ENCODE measurements around the gene GAB2. TPM values are rescaled to one million over a fixed set of nuclear protein-coding genes. Genes with fewer than 3 reads are reported as not detected.
"Not testable (repeated sequence)": the region's sequence is repeated elsewhere in the genome, so short reads cannot be mapped to it uniquely, and the experiment has no call there.

GAB2 gene
- total RNA-seq, 3 donors from 2014 or later, result 1.9 to 3.2 (median 3.2) TPM

- peak; percentile 73 to 88 for ATAC-seq
- no peaks in the 10 kb centered on the region for H3K27me3 Mint-ChIP-seq (ENCODE audit: low read depth)
- H3K9me3 Mint-ChIP-seq, result no peaks in the 10 kb centered on the region
- no peak overlapping the region for H3K4me3 Mint-ChIP-seq
- no peaks in the 10 kb centered on the region for H3K36me3 Mint-ChIP-seq (ENCODE audit: insufficient read depth)
- no peak for DNase-seq
- H3K4me1 Mint-ChIP-seq (ENCODE audit: low read depth), result no peaks in the 10 kb centered on the region
Measured at GRCh38 chr11:78298291-78298771, 119.3 kb downstream of the GAB2 start.

DNA sequence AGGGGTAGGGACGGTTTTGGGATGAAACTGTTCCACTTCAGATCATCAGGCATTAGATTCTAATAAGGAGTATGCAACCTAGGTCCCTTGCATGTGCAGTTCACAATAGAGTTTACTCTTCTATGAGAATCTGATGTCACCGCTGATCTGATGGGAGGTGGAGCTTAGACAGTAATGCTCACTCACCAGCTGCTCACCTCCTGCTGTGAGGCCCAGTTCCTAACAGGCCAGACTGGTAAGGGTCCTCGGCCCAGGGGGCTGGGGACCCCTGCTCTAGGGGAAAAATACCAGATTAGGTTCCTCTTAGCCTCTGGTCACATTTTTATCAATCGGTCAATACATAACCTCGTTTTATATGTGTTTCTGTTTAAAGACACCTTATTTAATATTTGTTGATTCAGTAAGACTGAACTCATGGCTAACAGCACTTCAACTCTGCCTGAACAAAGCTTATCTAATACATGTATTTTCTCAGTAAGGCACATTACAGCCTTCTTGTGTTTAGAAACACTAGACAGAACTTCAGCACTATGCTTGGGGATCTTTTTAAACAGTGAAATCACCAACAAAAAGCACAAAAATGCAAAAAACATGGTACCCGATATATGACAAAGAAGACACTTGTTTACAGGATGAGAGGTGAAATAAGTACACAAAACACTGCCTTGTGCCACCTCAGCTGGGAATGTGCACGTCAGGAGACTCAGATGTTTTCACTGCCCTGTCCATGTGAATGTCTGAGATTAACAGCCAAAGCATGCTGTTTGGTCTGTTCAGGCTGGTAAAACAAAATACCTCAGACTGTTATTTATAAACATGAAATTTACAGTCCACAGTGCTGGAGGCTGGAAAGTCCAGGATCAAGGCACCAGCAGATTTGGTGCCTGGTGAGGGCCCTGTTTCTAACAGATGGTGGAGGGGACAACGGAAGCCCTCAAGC is 121.4 kb downstream of the GAB2 start:
- no peaks in the 10 kb centered on the region for H3K36me3 Mint-ChIP-seq (ENCODE audit: insufficient read depth)
- no peaks in the 10 kb centered on the region for H3K9me3 Mint-ChIP-seq
- H3K4me1 Mint-ChIP-seq (ENCODE audit: low read depth), result peaks cover 11% of the 10 kb centered on the region
- ATAC-seq, result no peak
- no peak for DNase-seq
- H3K4me3 Mint-ChIP-seq, result no peak overlapping the region
- H3K27me3 Mint-ChIP-seq (ENCODE audit: low read depth), result no peaks in the 10 kb centered on the region

- Mint-ChIP-seq H3K9me3 (no peaks in the 10 kb centered on the region), H3K36me3 (ENCODE audit: insufficient read depth) (peaks cover 2% of the 10 kb centered on the region), H3K4me1 (ENCODE audit: low read depth) (peaks cover 18% of the 10 kb centered on the region), H3K4me3 (no peak overlapping the region), H3K27me3 (ENCODE audit: low read depth) (no peaks in the 10 kb centered on the region)
- DNase-seq (no peak), ATAC-seq (no peak)
Measured at GRCh38 chr11:78295347-78295746, 122.3 kb downstream of the GAB2 start.

GRCh38 chr11:78294100-78294499 is 123.5 kb downstream of the GAB2 start:
- not testable (repeated sequence) for H3K4me3 Mint-ChIP-seq; H3K9me3 Mint-ChIP-seq; H3K27me3 Mint-ChIP-seq (ENCODE audit: low read depth); ATAC-seq; H3K36me3 Mint-ChIP-seq (ENCODE audit: insufficient read depth); DNase-seq
- peaks cover 28% of the 10 kb centered on the region for H3K4me1 Mint-ChIP-seq (ENCODE audit: low read depth)

GRCh38 chr11:78293536-78293935 is 124.1 kb downstream of the GAB2 start:
- ATAC-seq, result no peak
- no peak for DNase-seq
- H3K36me3 Mint-ChIP-seq (ENCODE audit: insufficient read depth), result peaks cover 2% of the 10 kb centered on the region
- H3K27me3 Mint-ChIP-seq (ENCODE audit: low read depth), result no peaks in the 10 kb centered on the region
- H3K9me3 Mint-ChIP-seq, result peaks cover 4% of the 10 kb centered on the region
- H3K4me3 Mint-ChIP-seq, result no peak overlapping the region
- peaks cover 28% of the 10 kb centered on the region for H3K4me1 Mint-ChIP-seq (ENCODE audit: low read depth)

GRCh38 chr11:78292109-78292803 is 125.4 kb downstream of the GAB2 start:
- DNase-seq (no peak), ATAC-seq (peak; percentile 62 to 74)
- Mint-ChIP-seq H3K27me3 (ENCODE audit: low read depth) (no peaks in the 10 kb centered on the region), H3K9me3 (peaks cover 4% of the 10 kb centered on the region), H3K4me1 (ENCODE audit: low read depth) (peaks cover 28% of the 10 kb centered on the region), H3K4me3 (no peak overlapping the region), H3K36me3 (ENCODE audit: insufficient read depth) (peaks cover 2% of the 10 kb centered on the region)

DNA sequence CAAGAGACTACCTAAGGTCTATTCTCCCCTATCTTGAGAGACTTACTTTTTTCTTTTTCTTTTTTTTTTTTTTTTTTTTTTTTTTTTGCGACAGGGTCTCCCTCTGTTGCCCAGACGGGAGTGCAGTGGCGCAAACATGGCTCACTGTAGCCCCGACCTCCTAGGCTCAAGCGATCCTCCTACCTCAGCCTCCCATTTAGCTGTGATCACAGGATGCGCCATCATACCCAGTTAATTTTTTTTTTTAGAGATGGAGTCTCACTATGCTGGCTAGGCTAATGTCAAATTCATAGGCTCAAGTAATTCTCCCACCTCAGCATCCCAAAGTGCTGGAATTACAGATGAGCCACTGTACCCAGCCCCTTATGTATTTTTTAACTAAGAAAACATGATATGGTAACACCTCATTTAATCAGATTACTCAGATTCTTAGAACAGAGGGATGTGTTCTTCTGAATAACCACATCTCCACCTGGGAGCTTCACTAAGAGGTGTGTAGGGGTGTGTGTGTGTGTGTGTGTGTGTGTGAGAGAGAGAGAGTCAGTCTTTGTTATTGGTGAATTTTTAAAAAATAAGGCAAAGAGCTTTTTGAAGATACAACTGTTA is 126.0 kb downstream of the GAB2 start:
- Mint-ChIP-seq H3K4me1 (ENCODE audit: low read depth) (peaks cover 28% of the 10 kb centered on the region), H3K27me3 (ENCODE audit: low read depth) (no peaks in the 10 kb centered on the region), H3K36me3 (ENCODE audit: insufficient read depth) (peaks cover 2% of the 10 kb centered on the region), H3K4me3 (no peak overlapping the region), H3K9me3 (peaks cover 4% of the 10 kb centered on the region)
- no peak for DNase-seq
- peak; percentile 59 to 65 for ATAC-seq

DNA sequence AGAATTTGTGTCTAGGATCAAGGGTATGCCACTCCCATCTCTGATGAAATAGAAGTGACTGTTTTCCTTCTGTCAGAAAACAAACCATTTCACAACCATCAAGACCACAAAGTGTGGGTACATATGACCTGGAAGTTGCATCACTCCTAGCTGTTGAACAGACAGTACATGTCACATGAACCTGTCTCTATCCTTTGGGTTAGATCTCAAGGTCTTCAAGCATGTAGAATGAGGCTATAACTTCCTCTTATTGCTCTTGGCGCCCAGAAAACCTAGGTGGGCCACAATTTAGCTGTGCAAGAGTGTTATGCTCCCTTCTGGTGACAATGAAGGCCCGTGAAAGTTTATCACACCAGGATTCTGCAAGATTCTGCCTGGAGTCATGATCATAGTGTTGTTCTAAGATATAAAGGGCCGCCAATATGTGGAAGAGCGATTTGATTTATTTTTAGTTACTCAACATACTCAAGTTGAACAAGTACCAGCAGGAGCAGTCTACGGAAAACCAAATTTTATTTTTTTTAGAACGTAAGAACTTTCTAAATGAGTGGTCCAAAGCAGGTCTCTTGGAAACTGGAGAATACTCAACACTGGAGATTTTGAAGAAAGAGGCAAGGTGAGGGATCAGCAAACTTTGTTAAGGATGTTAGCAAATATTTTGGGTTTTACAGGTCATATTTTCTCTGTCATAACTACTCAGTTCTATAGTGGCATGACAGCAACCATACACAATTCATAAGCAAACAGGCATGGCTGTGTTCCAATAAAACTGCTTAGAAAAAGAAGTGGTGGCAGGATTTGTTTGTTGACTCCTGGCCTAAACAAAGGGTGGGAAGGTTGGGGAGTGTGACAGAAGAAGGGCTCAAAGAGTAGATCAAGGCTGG is 127.1 kb downstream of the GAB2 start:
- Mint-ChIP-seq H3K27me3 (ENCODE audit: low read depth) (no peaks in the 10 kb centered on the region), H3K9me3 (peaks cover 4% of the 10 kb centered on the region), H3K4me1 (ENCODE audit: low read depth) (peaks cover 28% of the 10 kb centered on the region), H3K36me3 (ENCODE audit: insufficient read depth) (peaks cover 2% of the 10 kb centered on the region), H3K4me3 (no peak overlapping the region)
- DNase-seq, result no peak
- peak in 1 of 2 donors; percentile 19 for ATAC-seq

DNA sequence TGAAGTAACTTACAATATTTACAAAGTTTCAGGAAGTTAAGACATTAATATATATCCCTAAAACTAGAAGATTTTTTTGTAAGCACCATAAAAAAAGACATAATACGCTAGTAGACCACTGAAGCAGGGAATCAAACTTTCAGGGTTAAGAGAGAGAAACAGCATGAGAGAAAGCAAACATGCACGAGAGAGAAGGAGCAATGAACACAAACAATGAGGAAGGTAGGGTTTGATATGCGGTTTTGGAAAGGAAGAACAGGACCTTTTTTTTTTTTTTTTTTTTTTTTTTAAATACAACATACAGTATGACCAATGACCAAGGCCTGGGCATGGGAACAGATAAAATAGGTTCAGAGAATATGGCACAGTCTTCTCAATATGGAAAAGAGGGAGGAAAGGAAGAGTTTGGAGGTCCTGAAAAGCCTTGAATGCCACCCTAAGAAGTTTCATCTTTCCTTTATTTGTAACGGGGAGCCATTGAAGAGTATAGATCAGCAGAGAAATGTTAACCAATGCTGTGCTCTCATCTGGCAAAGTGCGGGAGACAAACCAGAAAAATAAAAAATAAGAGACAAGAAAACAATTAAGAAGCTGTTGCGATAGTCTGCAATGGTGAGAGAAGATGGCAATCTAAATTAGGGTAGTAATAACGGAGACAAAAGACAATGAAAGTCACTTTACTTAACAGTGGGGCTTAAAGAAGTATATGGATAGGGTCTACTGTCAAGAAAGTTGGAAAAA is 127.9 kb downstream of the GAB2 start:
- H3K36me3 Mint-ChIP-seq (ENCODE audit: insufficient read depth), result peaks cover 2% of the 10 kb centered on the region
- H3K27me3 Mint-ChIP-seq (ENCODE audit: low read depth), result no peaks in the 10 kb centered on the region
- H3K4me3 Mint-ChIP-seq, result no peak overlapping the region
- DNase-seq, result no peak
- H3K9me3 Mint-ChIP-seq, result peaks cover 4% of the 10 kb centered on the region
- peaks cover 28% of the 10 kb centered on the region for H3K4me1 Mint-ChIP-seq (ENCODE audit: low read depth)
- no peak for ATAC-seq

- Mint-ChIP-seq H3K4me3 (no peak overlapping the region), H3K9me3 (no peaks in the 10 kb centered on the region), H3K36me3 (ENCODE audit: insufficient read depth) (no peaks in the 10 kb centered on the region), H3K27me3 (ENCODE audit: low read depth) (no peaks in the 10 kb centered on the region), H3K4me1 (ENCODE audit: low read depth) (no peaks in the 10 kb centered on the region)
- ATAC-seq (no peak), DNase-seq (no peak)
Measured at GRCh38 chr11:78284260-78284659, 133.4 kb downstream of the GAB2 start.

GRCh38 chr11:78282821-78283220 is 134.8 kb downstream of the GAB2 start:
- H3K27me3 Mint-ChIP-seq (ENCODE audit: low read depth), result no peaks in the 10 kb centered on the region
- no peak for ATAC-seq
- H3K4me3 Mint-ChIP-seq, result no peak overlapping the region
- H3K9me3 Mint-ChIP-seq, result no peaks in the 10 kb centered on the region
- no peaks in the 10 kb centered on the region for H3K36me3 Mint-ChIP-seq (ENCODE audit: insufficient read depth)
- no peaks in the 10 kb centered on the region for H3K4me1 Mint-ChIP-seq (ENCODE audit: low read depth)
- no peak for DNase-seq

- Mint-ChIP-seq H3K36me3 (ENCODE audit: insufficient read depth) (no peaks in the 10 kb centered on the region), H3K9me3 (no peaks in the 10 kb centered on the region), H3K4me1 (ENCODE audit: low read depth) (no peaks in the 10 kb centered on the region), H3K4me3 (no peak overlapping the region), H3K27me3 (ENCODE audit: low read depth) (no peaks in the 10 kb centered on the region)
- DNase-seq (no peak), ATAC-seq (no peak)
Measured at GRCh38 chr11:78281511-78281910, 136.1 kb downstream of the GAB2 start.

DNA sequence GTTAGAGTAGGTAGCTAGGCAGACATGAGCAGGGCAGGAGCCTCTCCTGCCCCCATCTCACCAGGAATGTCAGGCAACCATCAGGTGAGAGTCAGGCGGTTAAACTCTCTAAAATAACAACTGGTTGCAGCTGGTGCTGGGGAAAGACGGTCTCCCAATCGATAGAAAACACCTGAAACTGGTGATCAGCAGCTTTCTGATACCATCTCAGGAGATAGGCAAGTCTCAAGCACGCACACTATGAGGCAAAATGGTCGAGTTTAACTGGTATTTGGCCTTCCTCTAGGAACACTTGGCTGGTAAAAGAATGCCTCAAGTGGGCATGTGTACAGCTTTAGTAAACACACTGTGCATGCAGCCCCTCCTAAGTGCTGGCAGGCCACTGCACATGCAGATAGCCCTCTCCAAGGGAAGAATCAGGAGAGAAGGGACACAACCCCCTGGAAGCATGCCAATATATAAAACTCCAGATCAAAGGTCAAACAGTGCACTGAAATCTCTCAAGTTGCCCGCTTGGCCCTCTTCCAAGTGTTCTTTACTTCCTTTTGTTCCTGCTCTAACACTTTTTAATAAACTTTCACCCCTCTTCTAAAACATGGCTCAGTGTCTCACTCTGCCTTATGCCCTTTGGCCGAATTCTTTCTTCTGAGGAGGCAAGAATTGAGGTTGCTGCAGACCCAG is 140.2 kb downstream of the GAB2 start:
- Mint-ChIP-seq H3K4me3 (no peak overlapping the region), H3K9me3 (peaks cover 16% of the 10 kb centered on the region), H3K4me1 (ENCODE audit: low read depth) (no peaks in the 10 kb centered on the region), H3K36me3 (ENCODE audit: insufficient read depth) (peaks cover 5% of the 10 kb centered on the region), H3K27me3 (ENCODE audit: low read depth) (no peaks in the 10 kb centered on the region)
- DNase-seq (no peak), ATAC-seq (no peak)
